Amniotic epithelial cell (primary cell): ENCODE measurements around the gene CRISPLD2.
"Not testable (repeated sequence)": the region's sequence is repeated elsewhere in the genome, so short reads cannot be mapped to it uniquely, and the experiment has no call there.

Experiments used
- DNase-seq: peaks from one replicate; pipeline ENCODE4 v3.0.0-alpha.2; 2010; ENCODE audit warnings: low read depth

The CRISPLD2 gene

GRCh38 chr16:84822990-84823389, 3.2 kb downstream of the CRISPLD2 start:
- DNase-seq = peak; percentile 44

GRCh38 chr16:84823484-84823883, 3.7 kb downstream of the CRISPLD2 start:
- peak; percentile 89 for DNase-seq

- DNase-seq = no peak
Observed at GRCh38 chr16:84823926-84824325, 4.1 kb downstream of the CRISPLD2 start.

- DNase-seq = peak; percentile 67
Observed at GRCh38 chr16:84825896-84826557, 6.2 kb downstream of the CRISPLD2 start.

- peak; percentile 97 for DNase-seq
Observed at GRCh38 chr16:84826558-84826941, 6.8 kb downstream of the CRISPLD2 start.

- peak; percentile 67 for DNase-seq
Observed at GRCh38 chr16:84827131-84827574, 7.4 kb downstream of the CRISPLD2 start.

GRCh38 chr16:84827897-84828296, 8.1 kb downstream of the CRISPLD2 start:
- no peak for DNase-seq

GRCh38 chr16:84828322-84828721, 8.5 kb downstream of the CRISPLD2 start:
- DNase-seq = peak; percentile 87

- DNase-seq = peak; percentile 99
Observed at GRCh38 chr16:84829168-84829965, 9.6 kb downstream of the CRISPLD2 start.

GRCh38 chr16:84830765-84831384, 11.1 kb downstream of the CRISPLD2 start:
- DNase-seq = peak; percentile 33

- not testable (repeated sequence) for DNase-seq
Observed at GRCh38 chr16:84831728-84832127, 11.9 kb downstream of the CRISPLD2 start.

GRCh38 chr16:84832488-84833143, 12.8 kb downstream of the CRISPLD2 start:
- peak; percentile 100 for DNase-seq

GRCh38 chr16:84833144-84833500, 13.3 kb downstream of the CRISPLD2 start:
- DNase-seq = peak; percentile 93

GRCh38 chr16:84833542-84834402, 14.0 kb downstream of the CRISPLD2 start:
- peak; percentile 36 for DNase-seq

- DNase-seq = peak; percentile 87
Observed at GRCh38 chr16:84834403-84834772, 14.6 kb downstream of the CRISPLD2 start.

GRCh38 chr16:84836234-84836647, 16.5 kb downstream of the CRISPLD2 start:
- peak; percentile 100 for DNase-seq

GRCh38 chr16:84836967-84837366, 17.2 kb downstream of the CRISPLD2 start:
- DNase-seq = peak; percentile 21

GRCh38 chr16:84838383-84838948, 18.7 kb downstream of the CRISPLD2 start:
- peak; percentile 45 for DNase-seq

GRCh38 chr16:84839054-84839453, 19.3 kb downstream of the CRISPLD2 start:
- DNase-seq = peak; percentile 84

GRCh38 chr16:84839956-84840355, 20.2 kb downstream of the CRISPLD2 start:
- peak; percentile 86 for DNase-seq
